SK-N-SH treated with all-trans-retinoic acid at 6 μM for 48 hours (cell line): Measurements from ENCODE around the gene ARHGEF37.
A peak's percentile ranks its signal among the peaks of the same experiment; 100 is the strongest.

ENCODE experiments used
- ATAC-seq: fragments of 200-7000 bp; cut with Tn5 transposase; 3 replicates; pipeline ENCODE4 v1.9.1; 2020; ENCODE audit warnings: mild to moderate bottlenecking, moderate library complexity
- ARNTL ChIP-seq: fragments of 450-650 bp; formaldehyde crosslinking; IDR thresholded peaks from 2 replicates; pipeline ENCODE4 v1.5.0; 2020; ENCODE audit warnings: low read depth, mild to moderate bottlenecking, moderate library complexity, borderline replicate concordance
- BACH2 ChIP-seq: fragments of 250-450 bp; sonication (Bioruptor Pico); IDR thresholded peaks from 2 replicates; pipeline ENCODE4 v1.9.0; 2021; ENCODE audit warnings: mild to moderate bottlenecking, borderline replicate concordance
- CSDC2 ChIP-seq: fragments of 250-450 bp; sonication (Bioruptor Pico); IDR thresholded peaks from 2 replicates; pipeline ENCODE4 v1.5.0; 2020; ENCODE audit warnings: mild to moderate bottlenecking, moderate library complexity
- ESRRG ChIP-seq: fragments of 250-450 bp; sonication (Bioruptor Pico); IDR thresholded peaks from 2 replicates; pipeline ENCODE4 v1.6.1; 2021; ENCODE audit warnings: mild to moderate bottlenecking
- GLIS3 ChIP-seq: fragments of 250-450 bp; sonication (Bioruptor Pico); IDR thresholded peaks from 2 replicates; pipeline ENCODE4 v1.5.0; 2020; ENCODE audit warnings: mild to moderate bottlenecking, moderate library complexity
- ISL1 ChIP-seq: fragments of 250-450 bp; sonication (Bioruptor Pico); IDR thresholded peaks from 2 replicates; pipeline ENCODE4 v2.1.2; 2022; ENCODE audit warnings: mild to moderate bottlenecking, moderate library complexity
- OSR1 ChIP-seq: fragments of 250-450 bp; sonication (Bioruptor Pico); IDR thresholded peaks from 2 replicates; pipeline ENCODE4 v1.8.0; 2022; ENCODE audit warnings: moderate library complexity, mild to moderate bottlenecking, inconsistent platforms
- PPARA ChIP-seq: fragments of 250-450 bp; sonication (Bioruptor Pico); IDR thresholded peaks from 2 replicates; pipeline ENCODE4 v1.5.0; 2020; ENCODE audit warnings: mild to moderate bottlenecking, borderline replicate concordance
- RARB ChIP-seq: fragments of 250-450 bp; sonication (Bioruptor Pico); IDR thresholded peaks from 2 replicates; pipeline ENCODE4 v1.8.0; 2021; ENCODE audit warnings: mild to moderate bottlenecking, moderate library complexity
- SNAI2 ChIP-seq: fragments of 250-450 bp; sonication (Bioruptor Pico); IDR thresholded peaks from 2 replicates; pipeline ENCODE4 v1.5.0; 2020; ENCODE audit warnings: mild to moderate bottlenecking, moderate library complexity
- TCF4 ChIP-seq: fragments of 250-450 bp; sonication (Bioruptor Pico); IDR thresholded peaks from 2 replicates; pipeline ENCODE4 v1.8.0; 2021; ENCODE audit warnings: mild to moderate bottlenecking, moderate library complexity, borderline replicate concordance
- TOX ChIP-seq: fragments of 250-450 bp; sonication (Bioruptor Pico); IDR thresholded peaks from 2 replicates; pipeline ENCODE4 v1.8.0; 2021; ENCODE audit warnings: mild to moderate bottlenecking, moderate library complexity, borderline replicate concordance
- TSHZ2 ChIP-seq: fragments of 250-450 bp; sonication (Bioruptor Pico); IDR thresholded peaks from 2 replicates; pipeline ENCODE4 v1.5.0; 2020; ENCODE audit warnings: mild to moderate bottlenecking, moderate library complexity
- ZC3H10 ChIP-seq: fragments of 250-450 bp; sonication (Bioruptor Pico); IDR thresholded peaks from 2 replicates; pipeline ENCODE4 v1.5.1; 2021; ENCODE audit warnings: mild to moderate bottlenecking, moderate library complexity
- ZFP3 ChIP-seq: fragments of 250-450 bp; sonication (Bioruptor Pico); IDR thresholded peaks from 2 replicates; pipeline ENCODE4 v1.5.0; 2020; ENCODE audit warnings: mild to moderate bottlenecking, moderate library complexity
- ZFP30 ChIP-seq: fragments of 450-650 bp; formaldehyde crosslinking; IDR thresholded peaks from 2 replicates; pipeline ENCODE4 v1.5.0; 2022; ENCODE audit warnings: mild to moderate bottlenecking, moderate library complexity
- ZNF565 ChIP-seq: fragments of 450-650 bp; formaldehyde crosslinking; conservative IDR thresholded peaks from 2 replicates; pipeline ENCODE4 v1.5.0; 2020; ENCODE audit warnings: low read depth, mild to moderate bottlenecking, moderate library complexity
- ZNF70 ChIP-seq: fragments of 450-650 bp; formaldehyde crosslinking; IDR thresholded peaks from 2 replicates; pipeline ENCODE4 v1.5.0; 2020; ENCODE audit warnings: mild to moderate bottlenecking, moderate library complexity
- ZNF8 ChIP-seq: fragments of 450-650 bp; formaldehyde crosslinking; IDR thresholded peaks from 2 replicates; pipeline ENCODE4 v1.5.0; 2020; ENCODE audit warnings: mild to moderate bottlenecking, moderate library complexity
- TF ChIP-seq, protein P1 (sequence below): fragments of 250-450 bp; sonication (Bioruptor Pico); IDR thresholded peaks from 2 replicates; pipeline ENCODE4 v1.8.0; 2020; ENCODE audit warnings: mild to moderate bottlenecking, moderate library complexity, borderline replicate concordance
- TF ChIP-seq, protein P2 (sequence below): fragments of 250-450 bp; sonication (Bioruptor Pico); IDR thresholded peaks from 2 replicates; pipeline ENCODE4 v1.5.1; 2021; ENCODE audit warnings: mild to moderate bottlenecking, moderate library complexity
- TF ChIP-seq, protein P3 (sequence below): fragments of 250-450 bp; sonication (Bioruptor Pico); IDR thresholded peaks from 2 replicates; pipeline ENCODE4 v1.5.1; 2020; ENCODE audit warnings: low read depth, mild to moderate bottlenecking, moderate library complexity
- TF ChIP-seq, protein P4 (sequence below): fragments of 250-450 bp; sonication (Bioruptor Pico); IDR thresholded peaks from 2 replicates; pipeline ENCODE4 v1.8.0; 2021; ENCODE audit warnings: low read depth, mild to moderate bottlenecking, moderate library complexity, borderline replicate concordance

Gene ARHGEF37

DNA sequence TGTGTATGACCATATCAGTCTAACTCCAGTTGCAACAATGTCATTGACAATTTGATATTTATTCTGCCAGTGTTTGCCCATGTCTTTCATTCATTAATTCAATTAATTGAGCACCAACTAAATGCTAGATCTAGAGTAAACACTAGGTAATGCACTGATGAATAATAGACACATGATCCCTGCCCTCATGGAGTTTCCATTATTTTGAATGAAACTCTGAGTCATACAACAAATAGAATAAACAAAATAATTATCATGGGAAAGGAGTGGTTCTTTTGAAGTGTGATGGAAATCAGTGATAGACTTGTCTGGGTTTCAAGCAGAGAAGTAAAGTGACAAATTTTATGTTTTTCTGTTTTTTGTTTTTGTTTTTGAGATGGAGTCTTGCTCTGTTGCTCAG, 4.6 kb downstream of the ARHGEF37 start:
- no peak for TF ChIP-seq PPARA
- TF ChIP-seq, protein P1, sequence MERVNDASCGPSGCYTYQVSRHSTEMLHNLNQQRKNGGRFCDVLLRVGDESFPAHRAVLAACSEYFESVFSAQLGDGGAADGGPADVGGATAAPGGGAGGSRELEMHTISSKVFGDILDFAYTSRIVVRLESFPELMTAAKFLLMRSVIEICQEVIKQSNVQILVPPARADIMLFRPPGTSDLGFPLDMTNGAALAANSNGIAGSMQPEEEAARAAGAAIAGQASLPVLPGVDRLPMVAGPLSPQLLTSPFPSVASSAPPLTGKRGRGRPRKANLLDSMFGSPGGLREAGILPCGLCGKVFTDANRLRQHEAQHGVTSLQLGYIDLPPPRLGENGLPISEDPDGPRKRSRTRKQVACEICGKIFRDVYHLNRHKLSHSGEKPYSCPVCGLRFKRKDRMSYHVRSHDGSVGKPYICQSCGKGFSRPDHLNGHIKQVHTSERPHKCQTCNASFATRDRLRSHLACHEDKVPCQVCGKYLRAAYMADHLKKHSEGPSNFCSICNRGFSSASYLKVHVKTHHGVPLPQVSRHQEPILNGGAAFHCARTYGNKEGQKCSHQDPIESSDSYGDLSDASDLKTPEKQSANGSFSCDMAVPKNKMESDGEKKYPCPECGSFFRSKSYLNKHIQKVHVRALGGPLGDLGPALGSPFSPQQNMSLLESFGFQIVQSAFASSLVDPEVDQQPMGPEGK (CRISPR knock-in tag) = no peak
- TF ChIP-seq TOX = no peak
- no peak for TF ChIP-seq ZNF565 (CRISPR knock-in tag)
- no peak for TF ChIP-seq BACH2 (CRISPR knock-in tag)
- TF ChIP-seq ZNF8 (CRISPR knock-in tag) = no peak
- TF ChIP-seq, protein P2, sequence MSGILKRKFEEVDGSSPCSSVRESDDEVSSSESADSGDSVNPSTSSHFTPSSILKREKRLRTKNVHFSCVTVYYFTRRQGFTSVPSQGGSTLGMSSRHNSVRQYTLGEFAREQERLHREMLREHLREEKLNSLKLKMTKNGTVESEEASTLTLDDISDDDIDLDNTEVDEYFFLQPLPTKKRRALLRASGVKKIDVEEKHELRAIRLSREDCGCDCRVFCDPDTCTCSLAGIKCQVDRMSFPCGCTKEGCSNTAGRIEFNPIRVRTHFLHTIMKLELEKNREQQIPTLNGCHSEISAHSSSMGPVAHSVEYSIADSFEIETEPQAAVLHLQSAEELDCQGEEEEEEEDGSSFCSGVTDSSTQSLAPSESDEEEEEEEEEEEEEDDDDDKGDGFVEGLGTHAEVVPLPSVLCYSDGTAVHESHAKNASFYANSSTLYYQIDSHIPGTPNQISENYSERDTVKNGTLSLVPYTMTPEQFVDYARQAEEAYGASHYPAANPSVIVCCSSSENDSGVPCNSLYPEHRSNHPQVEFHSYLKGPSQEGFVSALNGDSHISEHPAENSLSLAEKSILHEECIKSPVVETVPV (CRISPR knock-in tag) = no peak
- ATAC-seq = no peak

DNA sequence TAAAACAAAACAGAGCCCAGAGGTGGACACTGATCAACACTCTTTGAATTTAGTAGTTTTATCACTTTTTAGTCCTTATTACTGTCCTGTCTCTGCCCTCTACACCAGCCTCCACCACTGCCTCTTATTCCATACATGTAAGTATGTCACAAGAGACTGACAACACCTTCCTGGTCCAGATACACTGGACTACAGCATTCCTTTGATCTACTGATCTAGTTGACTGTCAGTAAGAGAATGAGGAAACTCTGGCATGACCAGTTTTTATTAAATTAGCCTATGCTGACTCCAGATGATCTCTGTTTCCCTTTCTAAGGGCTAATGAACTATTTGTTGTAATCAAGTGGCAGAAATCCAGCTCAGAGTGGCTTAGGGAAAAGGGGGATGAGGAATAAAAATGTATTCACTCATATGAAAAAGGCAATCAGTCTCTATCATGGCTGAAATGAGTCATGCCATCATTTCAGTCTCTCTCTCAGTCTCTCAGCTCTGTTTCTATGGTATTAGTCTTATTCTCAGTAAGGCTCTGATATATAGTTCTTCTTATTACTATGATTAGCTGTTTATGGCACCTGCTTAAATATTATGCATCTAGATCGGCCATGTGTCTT, 5.5 kb downstream of the ARHGEF37 start:
- TF ChIP-seq OSR1 = no peak
- no peak for TF ChIP-seq ESRRG
- TF ChIP-seq ZC3H10 (CRISPR knock-in tag) = peak; percentile 58; the same call in 1 of the 2 replicates
- peak; percentile 75 for TF ChIP-seq ISL1 (CRISPR knock-in tag)
- TF ChIP-seq, protein P1 (CRISPR knock-in tag) = no peak
- no peak for TF ChIP-seq GLIS3 (CRISPR knock-in tag)
- TF ChIP-seq ZNF565 (CRISPR knock-in tag) = no peak
- TF ChIP-seq TOX = no peak
- no peak for TF ChIP-seq ZFP30
- TF ChIP-seq ZNF8 (CRISPR knock-in tag) = no peak
- TF ChIP-seq ZNF70 (CRISPR knock-in tag) = no peak
- no peak for TF ChIP-seq CSDC2
- TF ChIP-seq, protein P3, sequence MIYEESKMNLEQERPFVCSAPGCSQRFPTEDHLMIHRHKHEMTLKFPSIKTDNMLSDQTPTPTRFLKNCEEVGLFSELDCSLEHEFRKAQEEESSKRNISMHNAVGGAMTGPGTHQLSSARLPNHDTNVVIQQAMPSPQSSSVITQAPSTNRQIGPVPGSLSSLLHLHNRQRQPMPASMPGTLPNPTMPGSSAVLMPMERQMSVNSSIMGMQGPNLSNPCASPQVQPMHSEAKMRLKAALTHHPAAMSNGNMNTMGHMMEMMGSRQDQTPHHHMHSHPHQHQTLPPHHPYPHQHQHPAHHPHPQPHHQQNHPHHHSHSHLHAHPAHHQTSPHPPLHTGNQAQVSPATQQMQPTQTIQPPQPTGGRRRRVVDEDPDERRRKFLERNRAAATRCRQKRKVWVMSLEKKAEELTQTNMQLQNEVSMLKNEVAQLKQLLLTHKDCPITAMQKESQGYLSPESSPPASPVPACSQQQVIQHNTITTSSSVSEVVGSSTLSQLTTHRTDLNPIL (CRISPR knock-in tag) = peak; percentile 21; the same call in 1 of the 2 replicates
- peak; percentile 57 for TF ChIP-seq TCF4
- no peak for TF ChIP-seq SNAI2
- peak; percentile 49; the same call in 1 of the 2 replicates for TF ChIP-seq TSHZ2 (CRISPR knock-in tag)
- TF ChIP-seq BACH2 (CRISPR knock-in tag) = no peak
- TF ChIP-seq, protein P4, sequence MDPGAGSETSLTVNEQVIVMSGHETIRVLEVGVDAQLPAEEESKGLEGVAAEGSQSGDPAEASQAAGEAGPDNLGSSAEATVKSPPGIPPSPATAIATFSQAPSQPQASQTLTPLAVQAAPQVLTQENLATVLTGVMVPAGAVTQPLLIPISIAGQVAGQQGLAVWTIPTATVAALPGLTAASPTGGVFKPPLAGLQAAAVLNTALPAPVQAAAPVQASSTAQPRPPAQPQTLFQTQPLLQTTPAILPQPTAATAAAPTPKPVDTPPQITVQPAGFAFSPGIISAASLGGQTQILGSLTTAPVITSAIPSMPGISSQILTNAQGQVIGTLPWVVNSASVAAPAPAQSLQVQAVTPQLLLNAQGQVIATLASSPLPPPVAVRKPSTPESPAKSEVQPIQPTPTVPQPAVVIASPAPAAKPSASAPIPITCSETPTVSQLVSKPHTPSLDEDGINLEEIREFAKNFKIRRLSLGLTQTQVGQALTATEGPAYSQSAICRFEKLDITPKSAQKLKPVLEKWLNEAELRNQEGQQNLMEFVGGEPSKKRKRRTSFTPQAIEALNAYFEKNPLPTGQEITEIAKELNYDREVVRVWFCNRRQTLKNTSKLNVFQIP (CRISPR knock-in tag) = no peak
- TF ChIP-seq ARNTL (CRISPR knock-in tag) = no peak
- no peak for TF ChIP-seq PPARA
- no peak for TF ChIP-seq RARB (CRISPR knock-in tag)
- TF ChIP-seq ZFP3 (CRISPR knock-in tag) = no peak
- TF ChIP-seq, protein P2 (CRISPR knock-in tag) = no peak
- ATAC-seq = peak; percentile 72
